ENCODE results near the gene TMEM165.

The TMEM165 gene

DNA sequence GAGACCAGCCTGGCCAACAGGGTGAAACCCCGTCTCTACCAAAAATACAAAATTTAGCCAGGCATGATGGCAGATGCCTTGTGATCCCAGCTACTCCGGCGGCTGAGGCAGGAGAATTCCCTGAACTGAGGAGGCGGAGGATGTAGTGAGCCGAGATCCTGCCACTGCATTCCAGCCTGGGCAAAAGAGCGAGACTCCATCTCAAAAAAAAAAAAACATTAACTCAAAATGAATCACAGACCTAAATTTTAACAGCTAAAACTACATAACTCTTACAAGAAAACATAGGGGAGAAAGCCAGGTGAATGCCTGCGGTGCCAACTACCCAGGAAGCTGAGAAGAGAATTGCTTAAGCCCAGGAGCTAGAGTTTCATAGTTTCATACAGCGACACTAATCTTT, 54.8 kb downstream of the TMEM165 start:
- DNase-seq (ENCODE audit: low read depth, low spot score) = no peak

DNA sequence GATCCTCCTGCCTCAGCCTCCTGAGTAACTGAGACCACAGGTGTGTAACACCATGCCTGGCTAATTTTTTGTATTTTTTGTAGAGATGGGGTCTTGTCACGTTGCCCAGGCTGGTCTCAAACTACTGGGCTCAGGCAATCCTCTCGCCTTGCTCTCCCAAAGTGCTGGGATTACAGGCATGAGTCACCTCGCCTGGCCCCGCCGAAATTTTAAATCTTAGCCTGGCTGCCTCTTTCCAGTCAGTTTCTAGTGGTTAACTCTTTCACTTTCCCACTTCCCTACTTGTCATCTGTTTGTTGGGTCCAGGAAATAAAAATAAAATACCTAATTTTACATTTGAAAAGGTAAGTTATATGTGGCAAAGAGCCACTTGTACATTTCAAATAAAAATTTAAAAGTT, 62.4 kb downstream of the TMEM165 start:
- peak; percentile 28 for DNase-seq (ENCODE audit: low read depth, low spot score)

DNA sequence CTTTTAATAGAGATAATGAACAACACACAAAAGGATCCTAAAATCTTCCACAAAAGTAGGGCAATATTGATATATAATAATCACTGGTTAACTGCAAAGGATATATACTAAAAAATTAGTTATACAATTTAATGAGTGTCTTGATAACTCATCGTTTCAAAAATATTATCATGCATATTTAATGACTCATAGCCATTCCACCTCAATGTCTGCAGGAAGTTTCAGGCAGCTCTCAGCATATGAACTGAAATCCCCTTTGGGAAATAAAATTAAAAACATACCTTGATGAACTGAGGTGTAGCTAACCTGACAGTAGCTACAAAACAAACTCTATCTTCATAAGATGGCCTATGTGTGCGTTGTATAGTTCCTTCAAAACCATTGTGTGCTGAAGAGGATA, 62.9 kb downstream of the TMEM165 start:
- DNase-seq (ENCODE audit: low read depth, low spot score) = no peak

DNA sequence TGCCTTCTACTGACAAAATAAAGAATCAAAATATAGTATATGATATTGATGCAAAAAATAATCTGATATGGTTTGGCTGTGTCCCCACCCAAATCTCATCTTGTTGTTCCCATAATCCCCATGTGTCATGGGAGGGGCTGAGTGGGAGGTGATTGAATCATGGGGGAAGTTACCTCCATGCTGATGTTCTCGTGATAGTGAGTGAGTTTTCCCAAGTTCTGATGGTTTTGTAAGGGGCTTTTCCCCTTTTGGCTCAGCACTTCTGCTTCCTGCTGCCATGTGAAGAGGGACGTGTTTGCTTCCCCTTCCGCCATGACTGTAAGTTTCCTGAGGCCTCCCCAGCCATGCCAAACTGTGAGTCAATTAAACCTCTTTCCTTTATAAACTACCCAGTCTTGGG, 70.2 kb downstream of the TMEM165 start:
- no peak for DNase-seq (ENCODE audit: low read depth, low spot score)

DNA sequence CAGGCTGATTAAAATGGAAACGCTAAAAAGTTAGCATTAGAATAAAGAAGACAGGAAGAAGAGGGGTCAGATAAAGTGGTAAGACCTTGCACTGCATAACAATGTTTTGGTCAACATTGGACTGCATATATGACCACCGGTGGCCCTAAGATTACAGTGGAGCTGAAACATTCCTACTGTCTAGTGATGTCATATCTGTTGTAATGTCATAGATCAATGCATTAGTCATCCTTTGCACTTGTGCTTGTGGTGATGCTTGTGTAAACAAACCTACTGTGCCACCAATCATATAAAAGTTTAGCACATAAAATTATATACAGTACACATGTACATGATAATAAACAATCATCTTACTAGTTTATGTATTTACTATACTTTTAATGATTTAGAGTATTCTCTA, 73.0 kb downstream of the TMEM165 start:
- DNase-seq (ENCODE audit: low read depth, low spot score) = peak; percentile 58

DNA sequence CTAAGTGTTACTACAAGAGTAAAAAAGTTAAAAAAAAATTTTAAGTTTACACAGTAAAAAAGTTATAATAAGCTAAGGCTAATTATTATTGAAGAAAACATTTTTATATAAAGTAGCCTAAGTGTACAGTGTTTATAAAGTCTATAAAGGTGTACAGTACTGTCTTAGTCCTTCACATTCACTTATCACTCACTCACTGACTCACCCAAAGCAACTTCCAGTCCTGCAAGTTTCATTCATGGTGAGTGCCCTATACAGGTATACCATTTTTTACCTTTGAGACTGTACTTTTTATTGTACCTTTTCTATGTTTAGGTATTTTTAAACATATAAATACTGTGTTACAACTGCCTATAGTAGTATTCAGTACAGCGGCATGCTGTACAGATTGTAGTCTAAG, 74.2 kb downstream of the TMEM165 start:
- DNase-seq (ENCODE audit: low read depth, low spot score) = no peak

Data from astrocyte of the hippocampus (primary cell).